Fibroblast of lung (primary cell): ENCODE measurements around the gene OPA1. TPM values are rescaled to one million over a fixed set of nuclear protein-coding genes. Genes with fewer than 3 reads are reported as not detected.

Source experiments
- DNase-seq, 2 donors: peaks; one replicate each; pipeline versions ENCODE4 v3.0.0 to v3.0.0-alpha.2; 2010; ENCODE audit warnings: low read depth in 2 of 2
- H2AFZ ChIP-seq: 2 replicates; pipeline ENCODE4 v1.5.1; 2012; ENCODE audit warnings: low read length, control low read depth, inconsistent platforms
- H3K27ac ChIP-seq: 2 replicates; pipeline ENCODE4 v1.5.1; 2011; ENCODE audit warnings: low read length, control low read depth; ENCODE audit not compliant: insufficient read depth
- H3K27me3 ChIP-seq: 2 replicates; pipeline ENCODE4 v1.5.1; 2011; ENCODE audit warnings: mild to moderate bottlenecking, low read length; ENCODE audit not compliant: control insufficient read depth, insufficient read depth
- H3K36me3 ChIP-seq: 2 replicates; pipeline ENCODE4 v1.5.1; 2011; ENCODE audit warnings: low read length; ENCODE audit not compliant: control insufficient read depth, insufficient read depth
- H3K4me1 ChIP-seq: 2 replicates; pipeline ENCODE4 v1.5.1; 2011; ENCODE audit warnings: low read length; ENCODE audit not compliant: control insufficient read depth, insufficient read depth; ENCODE audit errors: extremely low read depth
- H3K4me2 ChIP-seq: 2 replicates; pipeline ENCODE4 v1.5.1; 2011; ENCODE audit warnings: low read length, control low read depth; ENCODE audit not compliant: insufficient read depth; ENCODE audit errors: extremely low read depth
- H3K4me3 ChIP-seq, 4 experiments: fragments of 200-600 bp in 1 of 4; sonication (generic) in 1 of 4; replicated peaks in 1 of 4; 2 replicates each; pipeline ENCODE4 v1.5.1; 2011 to 2016; ENCODE audit warnings: low read length in 4 of 4, low read depth in 3 of 4, mild to moderate bottlenecking in 3 of 4, control low read depth in 2 of 4, inconsistent platforms in 1 of 4, mixed read lengths in 1 of 4; ENCODE audit not compliant: insufficient read depth in 1 of 4; ENCODE audit errors: control extremely low read depth in 1 of 4
- H3K79me2 ChIP-seq: 2 replicates; pipeline ENCODE4 v1.5.1; 2012; ENCODE audit warnings: mild to moderate bottlenecking, low read length, inconsistent platforms; ENCODE audit not compliant: control insufficient read depth, insufficient read depth
- H3K9ac ChIP-seq: 2 replicates; pipeline ENCODE4 v1.5.1; 2011; ENCODE audit warnings: mild to moderate bottlenecking, low read length, control low read depth; ENCODE audit not compliant: insufficient read depth
- H3K9me3 ChIP-seq: 2 replicates; pipeline ENCODE4 v1.5.1; 2012; ENCODE audit warnings: low read depth, low read length; ENCODE audit not compliant: control insufficient read depth, insufficient read depth
- H4K20me1 ChIP-seq: 2 replicates; pipeline ENCODE4 v1.5.1; 2011; ENCODE audit warnings: low read length; ENCODE audit not compliant: control insufficient read depth, insufficient read depth; ENCODE audit errors: extremely low read depth
- CTCF ChIP-seq, 2 donors: IDR thresholded peaks in 1 of 2; conservative IDR thresholded peaks in 1 of 2; 1 replicate in 1 of 2; 2 replicates in 1 of 2; pipeline ENCODE4 v1.5.1; 2011 to 2012; ENCODE audit warnings: low read length in 2 of 2, control low read depth in 1 of 2, inconsistent platforms in 1 of 2, low read depth in 1 of 2, mild to moderate bottlenecking in 1 of 2
- EZH2 ChIP-seq: IDR thresholded peaks from 2 replicates; pipeline ENCODE4 v1.5.1; 2012; ENCODE audit warnings: low read length, control low read depth, mild to moderate bottlenecking; ENCODE audit errors: missing control alignments
- polyA plus RNA-seq, 2 donors: library from polyadenylated mRNA; depleted of rRNA in 1 of 2; stranded (reverse) in 1 of 2; unstranded in 1 of 2; fragments of >200 nt; gene quantifications; 2 replicates each; pipeline ENCODE4 v1.2.1, GENCODE V29; 2011 to 2012; ENCODE audit warnings: missing spikeins in 1 of 2
- total RNA-seq: library from RNA; depleted of rRNA; stranded (reverse); fragments of >200 nt; gene quantifications from 2 replicates; pipeline ENCODE4 v1.2.1, GENCODE V29; 2014

OPA1 gene
- total and polyA plus RNA-seq, 2 donors (not counting 1 experiment from before 2014, with no cell fraction given), result 40.6 to 63.9 TPM

GRCh38 chr3:193556841-193557240 lies 36.2 kb upstream of the OPA1 start:
- no peak overlapping the region for H3K27ac ChIP-seq
- H2AFZ ChIP-seq, result no peak overlapping the region
- H3K9me3 ChIP-seq, result no peaks in the 10 kb centered on the region
- no peak overlapping the region for H3K4me2 ChIP-seq
- H3K36me3 ChIP-seq, result no peaks in the 10 kb centered on the region
- no peak overlapping the region for H3K9ac ChIP-seq
- no peaks in the 10 kb centered on the region for H3K4me1 ChIP-seq
- no peak overlapping the region for H3K4me3 ChIP-seq
- no peak for DNase-seq
- H3K27me3 ChIP-seq, result no peaks in the 10 kb centered on the region
- no peaks in the 10 kb centered on the region for H3K79me2 ChIP-seq
- TF ChIP-seq CTCF (conservative IDR thresholded peaks at IDR 0.05 in 1 of 2, IDR thresholded peaks at IDR 0.05 in 1 of 2; ENCODE audit: low read depth in 1 of 2, low read length in 2 of 2), result no peak
- TF ChIP-seq EZH2, result no peak
- no peaks in the 10 kb centered on the region for H4K20me1 ChIP-seq

- Histone ChIP-seq H2AFZ (no peak overlapping the region), H3K27me3 (no peaks in the 10 kb centered on the region), H3K9ac (no peak overlapping the region), H3K4me3 (no peak overlapping the region), H3K4me2 (no peak overlapping the region), H3K79me2 (no peaks in the 10 kb centered on the region), H3K4me1 (no peaks in the 10 kb centered on the region), H3K27ac (no peak overlapping the region), H3K36me3 (no peaks in the 10 kb centered on the region), H4K20me1 (no peaks in the 10 kb centered on the region), H3K9me3 (no peaks in the 10 kb centered on the region)
- TF ChIP-seq CTCF (conservative IDR thresholded peaks at IDR 0.05 in 1 of 2, IDR thresholded peaks at IDR 0.05 in 1 of 2; ENCODE audit: low read depth in 1 of 2, low read length in 2 of 2) (no peak), EZH2 (no peak)
- DNase-seq, result no peak
Measured at GRCh38 chr3:193559100-193559499, 33.9 kb upstream of the OPA1 start.

- no peaks in the 10 kb centered on the region for H4K20me1 ChIP-seq
- H3K9ac ChIP-seq, result no peak overlapping the region
- no peaks in the 10 kb centered on the region for H3K36me3 ChIP-seq
- DNase-seq, result no peak
- no peak overlapping the region for H3K4me2 ChIP-seq
- H3K27ac ChIP-seq, result no peak overlapping the region
- H2AFZ ChIP-seq, result no peak overlapping the region
- no peak overlapping the region for H3K4me3 ChIP-seq
- TF ChIP-seq EZH2 (no peak), CTCF (conservative IDR thresholded peaks at IDR 0.05 in 1 of 2, IDR thresholded peaks at IDR 0.05 in 1 of 2; ENCODE audit: low read depth in 1 of 2, low read length in 2 of 2) (no peak)
- no peaks in the 10 kb centered on the region for H3K4me1 ChIP-seq
- H3K27me3 ChIP-seq, result no peaks in the 10 kb centered on the region
- no peaks in the 10 kb centered on the region for H3K79me2 ChIP-seq
- no peaks in the 10 kb centered on the region for H3K9me3 ChIP-seq
Measured at GRCh38 chr3:193560091-193560490, 32.9 kb upstream of the OPA1 start.
